K562 (cell line): ENCODE measurements around the gene IARS1. TPM values are rescaled to one million over a fixed set of nuclear protein-coding genes. Genes with fewer than 3 reads are reported as not detected.

Source experiments
- HDAC6 ChIP-seq: IDR thresholded peaks from 2 replicates; pipeline ENCODE4 v1.6.1; 2012; ENCODE audit warnings: low read depth, mild to moderate bottlenecking, control low read depth, inconsistent platforms, low read length, moderate library complexity
- HNRNPH1 ChIP-seq: fragments of 200-400 bp; formaldehyde crosslinking; optimal IDR thresholded peaks from 2 replicates; pipeline ENCODE3; 2017; ENCODE audit warnings: low read depth, mild to moderate bottlenecking, low read length, moderate library complexity
- KHSRP ChIP-seq: fragments of 450-650 bp; IDR thresholded peaks from 2 replicates; pipeline ENCODE4 v1.6.1; 2017
- POLR2A ChIP-seq: fragments of 450-650 bp; conservative IDR thresholded peaks from 2 replicates; pipeline ENCODE4 v1.6.1; 2016
- PRPF4 ChIP-seq: fragments of 200-400 bp; formaldehyde crosslinking; IDR thresholded peaks from one replicate; pipeline ENCODE4 v1.6.1; 2017; ENCODE audit warnings: low read length, low read depth, mild to moderate bottlenecking; ENCODE audit not compliant: insufficient read depth, poor library complexity, severe bottlenecking
- PTBP1 ChIP-seq: fragments of 200-400 bp; formaldehyde crosslinking; IDR thresholded peaks from 2 replicates; pipeline ENCODE4 v1.6.1; 2017; ENCODE audit warnings: low read depth, low read length
- PTTG1 ChIP-seq: fragments of 450-650 bp; IDR thresholded peaks from 2 replicates; pipeline ENCODE4 v1.6.1; 2016; ENCODE audit warnings: low read depth, mild to moderate bottlenecking, missing genetic modification characterization, missing compliant biosample characterization
- RBM17 ChIP-seq: fragments of 200-400 bp; formaldehyde crosslinking; IDR thresholded peaks from 2 replicates; pipeline ENCODE4 v1.6.1; 2017; ENCODE audit warnings: low read depth, mild to moderate bottlenecking, low read length, borderline replicate concordance
- ZNF143 ChIP-seq: sonication (generic); formaldehyde crosslinking; IDR thresholded peaks from 2 replicates; pipeline ENCODE4 v1.9.0; 2022; ENCODE audit warnings: mild to moderate bottlenecking, missing genetic modification reagents
- ZNF347 ChIP-seq: fragments of 450-650 bp; formaldehyde crosslinking; IDR thresholded peaks from 2 replicates; pipeline ENCODE4 v1.4.0; 2020; ENCODE audit warnings: low read depth, mild to moderate bottlenecking, moderate library complexity
- polyA plus RNA-seq, 8 experiments: library from polyadenylated mRNA; depleted of rRNA in 4 of 8; stranded (reverse) in 5 of 8; unstranded in 3 of 8; fragments of >200 nt; fragmentation: Nextera tagmentation in 2 of 8; fragmentation: Illumina TruSeq in 1 of 8; extraction: Ambion mirVana in 2 of 8; extraction: Trizol in 1 of 8; gene quantifications; 2 replicates each; pipeline versions ENCODE4 v1.2.1 to v1.2.3, GENCODE V29; 2011 to 2014; ENCODE audit warnings: inconsistent platforms in 1 of 8, missing spikeins in 1 of 8
- total RNA-seq, 7 experiments: library from RNA; depleted of rRNA in 6 of 7; stranded (reverse); fragments of >200 nt in 6 of 7; fragmentation: Illumina TruSeq in 2 of 7; extraction: Trizol in 2 of 7; gene quantifications; 2 replicates each; pipeline versions ENCODE4 v1.2.1 to v1.2.3, GENCODE V29; 2011 to 2021; ENCODE audit warnings: low replicate concordance in 1 of 7
- TF ChIP-seq, protein P1 (sequence below): fragments of 450-650 bp; IDR thresholded peaks from 2 replicates; pipeline ENCODE4 v1.6.1; 2016; ENCODE audit warnings: mild to moderate bottlenecking, moderate library complexity
- TF ChIP-seq, protein P2 (sequence below), 2 experiments: fragments of 150-350 bp in 1 of 2; IDR thresholded peaks; 2 replicates each; pipeline ENCODE4 v1.6.1; 2012 to 2016; ENCODE audit warnings: low read depth in 2 of 2, low read length in 2 of 2, mild to moderate bottlenecking in 1 of 2, moderate library complexity in 1 of 2

IARS1 gene
- total and polyA plus RNA-seq, 9 of the 15 experiments (the other 6 are each of a cell fraction or from before 2014, with no cell fraction given): 119 to 371 (median 234) TPM

DNA sequence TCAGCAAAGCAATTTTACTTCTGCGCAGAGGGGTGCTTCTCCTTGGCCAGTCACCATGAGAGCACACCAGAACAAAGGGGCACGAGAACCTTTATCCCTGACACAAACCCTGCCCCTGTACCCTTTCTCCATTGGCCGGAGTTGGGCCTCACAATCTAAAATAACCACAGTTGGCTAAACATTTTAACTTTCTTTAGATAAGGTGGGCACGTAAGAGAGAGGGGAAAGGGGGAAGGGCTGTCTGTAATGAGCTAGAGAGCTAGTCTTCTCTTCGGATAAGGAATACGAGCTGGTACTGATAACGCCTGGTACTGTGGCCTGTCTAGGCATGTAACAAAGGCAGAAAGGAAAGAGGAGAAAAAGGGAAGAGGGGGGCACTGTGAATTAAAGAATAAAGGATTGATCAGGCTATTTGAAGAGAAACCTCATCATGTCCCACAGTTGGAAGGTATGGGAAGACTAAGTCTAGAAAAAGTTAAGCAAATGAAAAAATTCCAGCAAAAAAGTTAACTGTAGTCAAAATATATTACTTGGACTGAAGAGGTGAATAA, 1.8 kb upstream of the IARS1 start (continued):
- TF ChIP-seq, protein P1, sequence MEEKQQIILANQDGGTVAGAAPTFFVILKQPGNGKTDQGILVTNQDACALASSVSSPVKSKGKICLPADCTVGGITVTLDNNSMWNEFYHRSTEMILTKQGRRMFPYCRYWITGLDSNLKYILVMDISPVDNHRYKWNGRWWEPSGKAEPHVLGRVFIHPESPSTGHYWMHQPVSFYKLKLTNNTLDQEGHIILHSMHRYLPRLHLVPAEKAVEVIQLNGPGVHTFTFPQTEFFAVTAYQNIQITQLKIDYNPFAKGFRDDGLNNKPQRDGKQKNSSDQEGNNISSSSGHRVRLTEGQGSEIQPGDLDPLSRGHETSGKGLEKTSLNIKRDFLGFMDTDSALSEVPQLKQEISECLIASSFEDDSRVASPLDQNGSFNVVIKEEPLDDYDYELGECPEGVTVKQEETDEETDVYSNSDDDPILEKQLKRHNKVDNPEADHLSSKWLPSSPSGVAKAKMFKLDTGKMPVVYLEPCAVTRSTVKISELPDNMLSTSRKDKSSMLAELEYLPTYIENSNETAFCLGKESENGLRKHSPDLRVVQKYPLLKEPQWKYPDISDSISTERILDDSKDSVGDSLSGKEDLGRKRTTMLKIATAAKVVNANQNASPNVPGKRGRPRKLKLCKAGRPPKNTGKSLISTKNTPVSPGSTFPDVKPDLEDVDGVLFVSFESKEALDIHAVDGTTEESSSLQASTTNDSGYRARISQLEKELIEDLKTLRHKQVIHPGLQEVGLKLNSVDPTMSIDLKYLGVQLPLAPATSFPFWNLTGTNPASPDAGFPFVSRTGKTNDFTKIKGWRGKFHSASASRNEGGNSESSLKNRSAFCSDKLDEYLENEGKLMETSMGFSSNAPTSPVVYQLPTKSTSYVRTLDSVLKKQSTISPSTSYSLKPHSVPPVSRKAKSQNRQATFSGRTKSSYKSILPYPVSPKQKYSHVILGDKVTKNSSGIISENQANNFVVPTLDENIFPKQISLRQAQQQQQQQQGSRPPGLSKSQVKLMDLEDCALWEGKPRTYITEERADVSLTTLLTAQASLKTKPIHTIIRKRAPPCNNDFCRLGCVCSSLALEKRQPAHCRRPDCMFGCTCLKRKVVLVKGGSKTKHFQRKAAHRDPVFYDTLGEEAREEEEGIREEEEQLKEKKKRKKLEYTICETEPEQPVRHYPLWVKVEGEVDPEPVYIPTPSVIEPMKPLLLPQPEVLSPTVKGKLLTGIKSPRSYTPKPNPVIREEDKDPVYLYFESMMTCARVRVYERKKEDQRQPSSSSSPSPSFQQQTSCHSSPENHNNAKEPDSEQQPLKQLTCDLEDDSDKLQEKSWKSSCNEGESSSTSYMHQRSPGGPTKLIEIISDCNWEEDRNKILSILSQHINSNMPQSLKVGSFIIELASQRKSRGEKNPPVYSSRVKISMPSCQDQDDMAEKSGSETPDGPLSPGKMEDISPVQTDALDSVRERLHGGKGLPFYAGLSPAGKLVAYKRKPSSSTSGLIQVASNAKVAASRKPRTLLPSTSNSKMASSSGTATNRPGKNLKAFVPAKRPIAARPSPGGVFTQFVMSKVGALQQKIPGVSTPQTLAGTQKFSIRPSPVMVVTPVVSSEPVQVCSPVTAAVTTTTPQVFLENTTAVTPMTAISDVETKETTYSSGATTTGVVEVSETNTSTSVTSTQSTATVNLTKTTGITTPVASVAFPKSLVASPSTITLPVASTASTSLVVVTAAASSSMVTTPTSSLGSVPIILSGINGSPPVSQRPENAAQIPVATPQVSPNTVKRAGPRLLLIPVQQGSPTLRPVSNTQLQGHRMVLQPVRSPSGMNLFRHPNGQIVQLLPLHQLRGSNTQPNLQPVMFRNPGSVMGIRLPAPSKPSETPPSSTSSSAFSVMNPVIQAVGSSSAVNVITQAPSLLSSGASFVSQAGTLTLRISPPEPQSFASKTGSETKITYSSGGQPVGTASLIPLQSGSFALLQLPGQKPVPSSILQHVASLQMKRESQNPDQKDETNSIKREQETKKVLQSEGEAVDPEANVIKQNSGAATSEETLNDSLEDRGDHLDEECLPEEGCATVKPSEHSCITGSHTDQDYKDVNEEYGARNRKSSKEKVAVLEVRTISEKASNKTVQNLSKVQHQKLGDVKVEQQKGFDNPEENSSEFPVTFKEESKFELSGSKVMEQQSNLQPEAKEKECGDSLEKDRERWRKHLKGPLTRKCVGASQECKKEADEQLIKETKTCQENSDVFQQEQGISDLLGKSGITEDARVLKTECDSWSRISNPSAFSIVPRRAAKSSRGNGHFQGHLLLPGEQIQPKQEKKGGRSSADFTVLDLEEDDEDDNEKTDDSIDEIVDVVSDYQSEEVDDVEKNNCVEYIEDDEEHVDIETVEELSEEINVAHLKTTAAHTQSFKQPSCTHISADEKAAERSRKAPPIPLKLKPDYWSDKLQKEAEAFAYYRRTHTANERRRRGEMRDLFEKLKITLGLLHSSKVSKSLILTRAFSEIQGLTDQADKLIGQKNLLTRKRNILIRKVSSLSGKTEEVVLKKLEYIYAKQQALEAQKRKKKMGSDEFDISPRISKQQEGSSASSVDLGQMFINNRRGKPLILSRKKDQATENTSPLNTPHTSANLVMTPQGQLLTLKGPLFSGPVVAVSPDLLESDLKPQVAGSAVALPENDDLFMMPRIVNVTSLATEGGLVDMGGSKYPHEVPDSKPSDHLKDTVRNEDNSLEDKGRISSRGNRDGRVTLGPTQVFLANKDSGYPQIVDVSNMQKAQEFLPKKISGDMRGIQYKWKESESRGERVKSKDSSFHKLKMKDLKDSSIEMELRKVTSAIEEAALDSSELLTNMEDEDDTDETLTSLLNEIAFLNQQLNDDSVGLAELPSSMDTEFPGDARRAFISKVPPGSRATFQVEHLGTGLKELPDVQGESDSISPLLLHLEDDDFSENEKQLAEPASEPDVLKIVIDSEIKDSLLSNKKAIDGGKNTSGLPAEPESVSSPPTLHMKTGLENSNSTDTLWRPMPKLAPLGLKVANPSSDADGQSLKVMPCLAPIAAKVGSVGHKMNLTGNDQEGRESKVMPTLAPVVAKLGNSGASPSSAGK: no peak
- TF ChIP-seq ZNF143 (CRISPR knock-in tag) (no peak), PRPF4 (no peak), PTBP1 (no peak), PTTG1 (tag) (no peak), HDAC6 (no peak), KHSRP (no peak), ZNF347 (CRISPR knock-in tag) (no peak), RBM17 (no peak), POLR2A (peak; percentile 67), HNRNPH1 (no peak)
- TF ChIP-seq, protein P2, sequence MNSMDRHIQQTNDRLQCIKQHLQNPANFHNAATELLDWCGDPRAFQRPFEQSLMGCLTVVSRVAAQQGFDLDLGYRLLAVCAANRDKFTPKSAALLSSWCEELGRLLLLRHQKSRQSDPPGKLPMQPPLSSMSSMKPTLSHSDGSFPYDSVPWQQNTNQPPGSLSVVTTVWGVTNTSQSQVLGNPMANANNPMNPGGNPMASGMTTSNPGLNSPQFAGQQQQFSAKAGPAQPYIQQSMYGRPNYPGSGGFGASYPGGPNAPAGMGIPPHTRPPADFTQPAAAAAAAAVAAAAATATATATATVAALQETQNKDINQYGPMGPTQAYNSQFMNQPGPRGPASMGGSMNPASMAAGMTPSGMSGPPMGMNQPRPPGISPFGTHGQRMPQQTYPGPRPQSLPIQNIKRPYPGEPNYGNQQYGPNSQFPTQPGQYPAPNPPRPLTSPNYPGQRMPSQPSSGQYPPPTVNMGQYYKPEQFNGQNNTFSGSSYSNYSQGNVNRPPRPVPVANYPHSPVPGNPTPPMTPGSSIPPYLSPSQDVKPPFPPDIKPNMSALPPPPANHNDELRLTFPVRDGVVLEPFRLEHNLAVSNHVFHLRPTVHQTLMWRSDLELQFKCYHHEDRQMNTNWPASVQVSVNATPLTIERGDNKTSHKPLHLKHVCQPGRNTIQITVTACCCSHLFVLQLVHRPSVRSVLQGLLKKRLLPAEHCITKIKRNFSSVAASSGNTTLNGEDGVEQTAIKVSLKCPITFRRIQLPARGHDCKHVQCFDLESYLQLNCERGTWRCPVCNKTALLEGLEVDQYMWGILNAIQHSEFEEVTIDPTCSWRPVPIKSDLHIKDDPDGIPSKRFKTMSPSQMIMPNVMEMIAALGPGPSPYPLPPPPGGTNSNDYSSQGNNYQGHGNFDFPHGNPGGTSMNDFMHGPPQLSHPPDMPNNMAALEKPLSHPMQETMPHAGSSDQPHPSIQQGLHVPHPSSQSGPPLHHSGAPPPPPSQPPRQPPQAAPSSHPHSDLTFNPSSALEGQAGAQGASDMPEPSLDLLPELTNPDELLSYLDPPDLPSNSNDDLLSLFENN (IDR thresholded peaks at IDR 0.05; ENCODE audit: low read depth in 2 of 2, low read length in 2 of 2): no peak
